ENCODE data around the gene GADD45B.
"Not testable (repeated sequence)": the region's sequence is repeated elsewhere in the genome, so short reads cannot be mapped to it uniquely, and the experiment has no call there.

GADD45B gene

DNA sequence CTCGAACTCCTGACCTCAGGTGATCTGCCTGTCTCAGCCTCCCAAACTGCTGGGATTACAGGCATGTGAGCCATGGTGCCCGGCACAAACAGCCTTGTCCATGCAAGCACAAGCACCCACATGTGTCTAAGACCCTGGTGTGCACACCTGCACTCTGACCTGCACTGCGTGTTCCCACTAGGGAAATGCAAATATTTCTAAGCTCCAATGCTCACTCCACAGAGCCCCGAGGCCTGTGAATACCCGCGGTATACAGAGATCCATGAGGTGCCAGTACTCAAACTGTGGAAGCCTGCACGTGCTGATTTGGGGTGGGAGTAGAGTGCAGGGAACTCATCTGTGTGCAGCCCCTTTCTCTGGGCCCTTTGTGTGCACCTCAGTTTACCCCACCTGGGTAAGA lies 14.7 kb downstream of the GADD45B start:
- Histone ChIP-seq H3K9me3 (ENCODE audit: control insufficient read depth in 2 of 2, low read length in 2 of 2) (no peaks in the 10 kb centered on the region), H3K27ac (ENCODE audit: low read length) (no peak overlapping the region), H3K4me3 (ENCODE audit: low read length in 2 of 2) (no peak overlapping the region), H3K27me3 (ENCODE audit: control insufficient read depth in 1 of 2, insufficient read depth in 2 of 2, low read length in 2 of 2) (no peaks in the 10 kb centered on the region), H3K9ac (ENCODE audit: low read length in 2 of 2) (no peak overlapping the region), H3K36me3 (ENCODE audit: control insufficient read depth in 2 of 2, insufficient read depth in 2 of 2, low read length in 2 of 2) (no peaks in the 10 kb centered on the region), H3K4me1 (ENCODE audit: control insufficient read depth, insufficient read depth, low read length) (peaks cover 40% of the 10 kb centered on the region)

DNA sequence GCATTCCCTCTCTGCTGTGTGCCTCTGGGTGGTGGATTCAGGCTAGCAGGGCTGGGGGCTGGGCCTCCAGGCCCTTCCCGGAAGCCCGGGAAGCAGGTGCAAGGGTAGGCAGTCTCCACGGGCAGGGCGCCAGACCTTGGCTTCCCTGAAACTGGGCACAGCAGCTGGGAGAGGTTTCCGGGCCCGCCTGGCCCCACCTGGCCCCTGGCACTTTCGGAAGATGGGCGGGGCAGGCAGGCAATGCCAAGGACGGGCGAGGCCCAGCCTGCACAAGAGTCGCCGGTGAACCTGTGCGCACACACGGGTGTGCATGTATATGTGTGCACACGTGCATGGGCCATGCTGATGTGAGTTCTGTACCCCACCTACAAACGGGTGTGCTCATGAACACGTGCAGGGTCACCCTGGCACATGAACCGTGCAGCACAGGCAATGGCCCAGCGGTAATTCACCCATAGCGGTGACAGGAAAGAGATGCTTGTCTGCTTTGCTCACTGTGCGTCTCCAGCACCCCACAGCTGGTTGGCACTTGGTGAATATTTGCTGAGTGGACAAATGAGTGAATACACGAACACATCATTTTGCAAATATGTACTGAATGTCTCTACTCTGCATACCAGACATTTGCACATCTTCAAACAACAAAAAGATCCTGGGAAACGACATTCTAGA lies 15.3 kb downstream of the GADD45B start:
- Histone ChIP-seq H3K4me1 (ENCODE audit: control insufficient read depth, insufficient read depth, low read length) (peaks cover 46% of the 10 kb centered on the region), H3K9ac (ENCODE audit: low read length in 2 of 2) (no peak overlapping the region), H3K27me3 (ENCODE audit: control insufficient read depth in 1 of 2, insufficient read depth in 2 of 2, low read length in 2 of 2) (no peaks in the 10 kb centered on the region), H3K4me3 (ENCODE audit: low read length in 2 of 2) (no peak overlapping the region), H3K36me3 (ENCODE audit: control insufficient read depth in 2 of 2, insufficient read depth in 2 of 2, low read length in 2 of 2) (no peaks in the 10 kb centered on the region), H3K27ac (ENCODE audit: low read length) (no peak overlapping the region), H3K9me3 (ENCODE audit: control insufficient read depth in 2 of 2, low read length in 2 of 2) (no peaks in the 10 kb centered on the region)

DNA sequence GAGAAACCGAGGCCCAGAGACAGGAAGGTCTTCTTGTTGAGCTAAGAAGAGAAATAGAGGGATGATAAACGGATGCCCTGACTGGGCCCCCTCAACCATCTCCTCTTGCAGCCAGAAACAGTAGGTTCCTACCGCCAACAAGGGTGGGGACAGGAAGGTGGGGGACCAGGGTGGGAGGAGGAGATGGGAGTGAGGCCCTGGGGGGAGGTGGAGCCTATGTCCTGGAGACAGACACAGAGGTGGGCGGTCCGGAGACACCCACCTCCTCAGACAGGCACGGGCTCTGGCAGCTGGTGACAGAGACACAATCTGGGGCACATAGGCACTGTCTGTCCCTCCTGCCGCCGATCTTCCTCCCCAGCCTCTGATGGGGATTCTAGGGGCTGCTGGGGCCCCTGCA lies 16.9 kb downstream of the GADD45B start:
- Histone ChIP-seq H3K9me3 (ENCODE audit: control insufficient read depth in 2 of 2, low read length in 2 of 2) (no peaks in the 10 kb centered on the region), H3K27me3 (ENCODE audit: control insufficient read depth in 1 of 2, insufficient read depth in 2 of 2, low read length in 2 of 2) (no peaks in the 10 kb centered on the region), H3K4me3 (ENCODE audit: low read length in 2 of 2) (no peak overlapping the region), H3K36me3 (ENCODE audit: control insufficient read depth in 2 of 2, insufficient read depth in 2 of 2, low read length in 2 of 2) (no peaks in the 10 kb centered on the region), H3K9ac (ENCODE audit: low read length in 2 of 2) (no peak overlapping the region), H3K27ac (ENCODE audit: low read length) (no peak overlapping the region), H3K4me1 (ENCODE audit: control insufficient read depth, insufficient read depth, low read length) (peaks cover 46% of the 10 kb centered on the region)

DNA sequence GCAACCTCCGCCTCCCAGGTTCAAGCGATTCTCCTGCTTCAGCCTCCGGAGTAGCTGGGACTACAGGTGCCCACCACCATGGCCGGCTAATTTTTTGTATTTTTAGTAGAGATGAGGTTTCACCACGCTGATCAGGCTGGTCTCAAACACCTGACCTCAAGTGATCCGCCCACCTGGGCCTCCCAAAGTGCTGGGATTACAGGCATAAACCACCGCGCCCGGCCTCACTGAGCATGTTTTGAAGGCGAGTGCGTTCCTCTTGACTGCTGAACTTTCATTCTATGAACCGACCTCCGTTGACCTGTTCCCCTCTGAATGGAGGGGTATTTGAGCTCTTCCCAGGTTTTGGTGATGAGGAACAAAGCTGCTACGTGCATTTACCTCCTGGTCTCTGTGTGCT lies 17.5 kb downstream of the GADD45B start:
- peaks cover 43% of the 10 kb centered on the region for H3K4me1 ChIP-seq (ENCODE audit: control insufficient read depth, insufficient read depth, low read length)
- not testable (repeated sequence) for H3K4me3 ChIP-seq (ENCODE audit: low read length in 2 of 2); H3K27ac ChIP-seq (ENCODE audit: low read length); H3K27me3 ChIP-seq (ENCODE audit: control insufficient read depth in 1 of 2, insufficient read depth in 2 of 2, low read length in 2 of 2); H3K9ac ChIP-seq (ENCODE audit: low read length in 2 of 2); H3K9me3 ChIP-seq (ENCODE audit: control insufficient read depth in 2 of 2, low read length in 2 of 2); H3K36me3 ChIP-seq (ENCODE audit: control insufficient read depth in 2 of 2, insufficient read depth in 2 of 2, low read length in 2 of 2)

DNA sequence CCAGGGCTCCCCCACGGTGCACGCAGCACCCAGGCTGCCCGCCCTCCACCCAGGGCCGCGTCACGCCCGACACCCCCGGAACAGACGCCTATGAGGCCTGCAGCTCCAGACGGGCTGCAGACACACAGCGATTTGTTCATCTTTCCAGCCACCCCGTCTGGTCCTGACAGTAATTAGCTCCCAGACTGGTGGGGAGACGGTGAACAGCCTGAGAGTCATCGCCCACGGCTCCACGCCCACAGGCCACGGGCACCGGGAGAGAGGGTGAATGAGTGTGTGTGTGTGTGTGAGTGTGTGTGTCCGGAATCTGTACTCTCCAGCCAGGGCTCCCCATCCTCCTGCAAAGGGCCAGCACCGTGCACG lies 18.1 kb downstream of the GADD45B start:
- Histone ChIP-seq H3K27ac (ENCODE audit: low read length) (no peak overlapping the region), H3K9ac (ENCODE audit: low read length in 2 of 2) (peak overlapping the region in 1 of 2 donors; percentile 58), H3K4me1 (ENCODE audit: control insufficient read depth, insufficient read depth, low read length) (peaks cover 38% of the 10 kb centered on the region), H3K27me3 (ENCODE audit: control insufficient read depth in 1 of 2, insufficient read depth in 2 of 2, low read length in 2 of 2) (no peaks in the 10 kb centered on the region), H3K4me3 (ENCODE audit: low read length in 2 of 2) (peak overlapping the region; percentile 76 to 86), H3K9me3 (ENCODE audit: control insufficient read depth in 2 of 2, low read length in 2 of 2) (no peaks in the 10 kb centered on the region), H3K36me3 (ENCODE audit: control insufficient read depth in 2 of 2, insufficient read depth in 2 of 2, low read length in 2 of 2) (no peaks in the 10 kb centered on the region)

DNA sequence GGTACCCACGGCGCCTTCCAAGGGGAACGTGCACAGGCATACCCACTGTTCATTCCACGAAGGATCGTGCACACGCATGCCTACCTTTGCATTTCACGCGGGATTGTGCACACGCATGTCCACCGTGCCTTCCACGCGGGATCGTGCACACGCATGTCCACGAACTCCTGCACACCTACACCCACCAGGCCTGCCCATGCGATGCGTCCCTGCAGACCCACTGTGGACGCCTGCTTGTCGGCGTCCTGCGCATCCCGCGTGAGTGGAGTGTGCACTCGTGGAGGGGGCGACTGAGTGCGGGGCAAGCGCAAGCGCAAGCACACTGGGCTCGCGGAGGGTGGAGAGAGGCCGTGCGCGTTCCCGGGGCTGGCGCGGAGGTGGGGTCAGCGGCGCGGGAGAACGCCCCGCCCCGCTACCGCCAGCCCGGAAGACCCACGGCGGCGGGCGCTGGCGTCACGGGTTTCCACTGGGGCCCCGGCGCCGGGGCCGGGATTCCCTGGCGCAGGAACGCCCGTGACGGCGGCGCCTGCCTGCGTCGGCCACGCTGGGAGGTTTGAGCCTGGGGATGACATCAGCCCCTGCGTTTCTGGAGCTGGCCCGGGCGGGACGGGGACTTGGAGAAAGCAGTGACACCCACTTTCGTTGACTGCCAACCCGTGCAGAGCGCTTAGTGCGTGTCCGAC lies 18.7 kb downstream of the GADD45B start:
- no peaks in the 10 kb centered on the region for H3K36me3 ChIP-seq (ENCODE audit: control insufficient read depth in 2 of 2, insufficient read depth in 2 of 2, low read length in 2 of 2)
- H3K27ac ChIP-seq (ENCODE audit: low read length) = peak overlapping the region; percentile 62

DNA sequence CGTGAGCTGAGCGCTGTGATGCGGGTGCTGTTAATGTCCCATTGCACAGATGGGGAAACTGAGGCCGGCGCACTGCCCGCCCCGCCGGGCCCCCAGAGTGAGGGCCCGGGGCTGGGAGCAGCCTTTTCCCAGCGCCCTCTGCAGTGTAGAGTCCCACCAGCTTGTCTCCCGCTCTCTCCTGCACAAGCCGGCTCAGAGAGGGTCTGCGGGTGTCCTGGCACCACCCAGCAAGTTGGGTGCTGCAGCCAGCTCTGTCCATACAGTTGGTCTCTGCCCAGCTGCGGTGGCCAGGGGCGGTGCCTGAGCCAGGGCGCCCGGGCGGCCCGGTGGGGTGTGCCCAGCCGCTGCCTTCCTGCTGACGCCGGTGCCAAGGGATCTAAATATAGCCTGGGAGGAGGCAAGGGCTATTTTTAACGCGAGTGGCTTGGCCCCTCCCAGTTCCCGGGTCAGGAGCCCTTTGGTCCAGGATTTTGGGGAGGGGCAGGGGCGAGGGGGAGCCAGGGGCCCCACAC lies 19.3 kb downstream of the GADD45B start:
- H3K4me3 ChIP-seq (ENCODE audit: low read length in 2 of 2) = peak overlapping the region; percentile 77 to 86
- H3K27me3 ChIP-seq (ENCODE audit: control insufficient read depth in 1 of 2, insufficient read depth in 2 of 2, low read length in 2 of 2) = no peaks in the 10 kb centered on the region
- H3K9ac ChIP-seq (ENCODE audit: low read length in 2 of 2) = peak overlapping the region; percentile 58 to 68
- H3K36me3 ChIP-seq (ENCODE audit: control insufficient read depth in 2 of 2, insufficient read depth in 2 of 2, low read length in 2 of 2) = no peaks in the 10 kb centered on the region
- H3K9me3 ChIP-seq (ENCODE audit: control insufficient read depth in 2 of 2, low read length in 2 of 2) = no peaks in the 10 kb centered on the region
- peaks cover 27% of the 10 kb centered on the region for H3K4me1 ChIP-seq (ENCODE audit: control insufficient read depth, insufficient read depth, low read length)
- H3K27ac ChIP-seq (ENCODE audit: low read length) = peak overlapping the region; percentile 62

More for the DNA sequence above, 18.7 kb downstream of the GADD45B start:
- Histone ChIP-seq H3K9ac (ENCODE audit: low read length in 2 of 2) (peak overlapping the region; percentile 58 to 68), H3K4me3 (ENCODE audit: low read length in 2 of 2) (peak overlapping the region; percentile 77 to 86), H3K4me1 (ENCODE audit: control insufficient read depth, insufficient read depth, low read length) (peaks cover 33% of the 10 kb centered on the region), H3K9me3 (ENCODE audit: control insufficient read depth in 2 of 2, low read length in 2 of 2) (no peaks in the 10 kb centered on the region), H3K27me3 (ENCODE audit: control insufficient read depth in 1 of 2, insufficient read depth in 2 of 2, low read length in 2 of 2) (no peaks in the 10 kb centered on the region)

DNA sequence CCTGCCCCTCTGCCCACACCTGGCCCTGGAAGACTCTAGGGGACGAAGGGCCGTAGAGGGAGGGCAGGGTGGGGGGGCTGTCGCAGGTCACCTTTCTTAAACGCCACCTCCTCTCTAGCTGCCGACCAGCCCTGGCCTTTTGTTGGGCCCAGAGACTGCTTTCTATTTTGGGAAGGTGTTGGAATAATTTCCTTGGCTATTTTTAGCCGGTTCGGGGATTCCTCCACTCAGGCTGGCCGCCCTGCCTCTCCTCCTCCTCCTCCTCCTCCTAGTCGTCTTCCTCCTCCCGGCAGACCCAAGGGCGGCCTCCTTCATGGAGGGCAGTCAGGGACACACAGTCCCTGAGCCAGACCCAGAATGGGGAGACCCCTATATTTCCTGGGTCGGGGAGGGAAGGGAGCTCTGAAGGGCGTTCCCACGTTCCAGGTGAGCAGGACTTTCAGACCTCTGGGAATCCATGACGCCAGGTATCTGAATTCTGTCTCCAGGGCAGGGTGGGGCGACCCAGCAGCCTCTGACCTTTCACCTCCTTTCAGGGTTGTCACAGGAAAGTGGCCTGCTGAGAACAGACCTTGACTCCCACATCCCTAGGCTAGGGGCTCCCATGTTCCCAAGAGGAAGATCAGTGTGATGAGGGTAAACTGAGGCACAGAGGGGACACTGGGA lies 19.9 kb downstream of the GADD45B start:
- no peaks in the 10 kb centered on the region for H3K27me3 ChIP-seq (ENCODE audit: control insufficient read depth in 1 of 2, insufficient read depth in 2 of 2, low read length in 2 of 2)
- H3K27ac ChIP-seq (ENCODE audit: low read length) = peak overlapping the region; percentile 62
- H3K36me3 ChIP-seq (ENCODE audit: control insufficient read depth in 2 of 2, insufficient read depth in 2 of 2, low read length in 2 of 2) = no peaks in the 10 kb centered on the region
- peaks cover 27% of the 10 kb centered on the region for H3K4me1 ChIP-seq (ENCODE audit: control insufficient read depth, insufficient read depth, low read length)
- peak overlapping the region in 1 of 2 donors; percentile 58 for H3K9ac ChIP-seq (ENCODE audit: low read length in 2 of 2)
- no peaks in the 10 kb centered on the region for H3K9me3 ChIP-seq (ENCODE audit: control insufficient read depth in 2 of 2, low read length in 2 of 2)
- H3K4me3 ChIP-seq (ENCODE audit: low read length in 2 of 2) = peak overlapping the region; percentile 77 to 86

DNA sequence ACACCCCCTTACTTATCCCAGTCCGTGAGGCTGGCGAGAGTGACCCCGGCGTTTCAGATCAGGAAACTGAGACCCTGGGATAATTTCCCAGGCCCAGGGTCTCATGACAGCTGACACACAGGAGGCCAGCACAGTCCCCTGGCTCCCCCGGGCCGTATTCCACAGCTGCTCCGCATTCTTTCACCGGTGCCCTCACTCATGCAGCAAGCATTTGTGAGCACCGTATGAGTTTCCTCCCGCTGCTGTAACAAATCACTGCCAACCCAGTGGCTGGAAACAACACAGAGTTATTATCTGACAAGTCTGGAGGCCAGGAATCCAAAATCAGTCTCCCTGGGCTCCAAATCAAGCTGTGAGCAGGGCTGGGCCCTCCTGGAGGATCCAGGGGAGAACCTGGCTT lies 21.3 kb downstream of the GADD45B start:
- H3K4me3 ChIP-seq (ENCODE audit: low read length in 2 of 2) = no peak overlapping the region
- no peak overlapping the region for H3K9ac ChIP-seq (ENCODE audit: low read length in 2 of 2)
- peaks cover 22% of the 10 kb centered on the region for H3K4me1 ChIP-seq (ENCODE audit: control insufficient read depth, insufficient read depth, low read length)
- no peaks in the 10 kb centered on the region for H3K36me3 ChIP-seq (ENCODE audit: control insufficient read depth in 2 of 2, insufficient read depth in 2 of 2, low read length in 2 of 2)
- H3K27me3 ChIP-seq (ENCODE audit: control insufficient read depth in 1 of 2, insufficient read depth in 2 of 2, low read length in 2 of 2) = no peaks in the 10 kb centered on the region
- H3K9me3 ChIP-seq (ENCODE audit: control insufficient read depth in 2 of 2, low read length in 2 of 2) = no peaks in the 10 kb centered on the region
- no peak overlapping the region for H3K27ac ChIP-seq (ENCODE audit: low read length)

DNA sequence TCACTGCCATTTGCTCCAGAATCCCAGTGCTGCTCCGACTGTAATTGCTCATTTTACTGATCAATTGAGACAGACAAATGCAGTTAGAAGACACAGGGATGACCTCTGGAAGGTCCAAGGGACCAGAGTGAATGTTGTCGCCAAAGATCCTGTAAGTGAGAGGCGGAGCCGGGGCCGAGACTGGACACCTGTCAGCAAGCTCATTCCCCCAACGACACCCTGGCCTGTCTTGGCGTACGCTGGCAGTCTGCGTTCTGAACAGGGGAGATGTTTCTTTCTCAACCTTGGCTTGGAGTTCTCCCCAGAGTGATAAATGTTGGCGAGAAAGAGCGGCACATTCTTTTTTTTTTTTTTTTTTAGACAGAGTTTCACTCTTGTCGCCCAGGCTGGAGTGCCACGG lies 24.2 kb downstream of the GADD45B start:
- H3K27ac ChIP-seq (ENCODE audit: low read length) = no peak overlapping the region
- H3K9me3 ChIP-seq (ENCODE audit: control insufficient read depth in 2 of 2, low read length in 2 of 2) = no peaks in the 10 kb centered on the region
- H3K4me3 ChIP-seq (ENCODE audit: low read length in 2 of 2) = no peak overlapping the region
- H3K27me3 ChIP-seq (ENCODE audit: control insufficient read depth in 1 of 2, insufficient read depth in 2 of 2, low read length in 2 of 2) = no peaks in the 10 kb centered on the region
- no peaks in the 10 kb centered on the region for H3K36me3 ChIP-seq (ENCODE audit: control insufficient read depth in 2 of 2, insufficient read depth in 2 of 2, low read length in 2 of 2)
- H3K4me1 ChIP-seq (ENCODE audit: control insufficient read depth, insufficient read depth, low read length) = peaks cover 10% of the 10 kb centered on the region
- no peak overlapping the region for H3K9ac ChIP-seq (ENCODE audit: low read length in 2 of 2)
